HUDEP-2 (cell line): ENCODE results near the gene TPI1.
A peak's percentile ranks its signal among the peaks of the same experiment; 100 is the strongest.

Experiments used
- DNase-seq, 76 experiments: peaks; one replicate each; lab custom pipeline; 2025; ENCODE audit not compliant: unreplicated experiment in 76 of 76; lab: John Stamatoyannopoulos, UW

TPI1 gene

GRCh38 chr12:6867413-6868210, at the start of gene TPI1:
TSS of gene TPI1 (plus strand) at chr12:6867531. CDS start at chr12:6867567, 36 bp downstream.
- peak in 68 of 76 experiments; percentile 5 to 85 (median 66) for DNase-seq

GRCh38 chr12:6817662-6818157, 49.6 kb upstream of the TPI1 start:
- no peak for DNase-seq

DNA sequence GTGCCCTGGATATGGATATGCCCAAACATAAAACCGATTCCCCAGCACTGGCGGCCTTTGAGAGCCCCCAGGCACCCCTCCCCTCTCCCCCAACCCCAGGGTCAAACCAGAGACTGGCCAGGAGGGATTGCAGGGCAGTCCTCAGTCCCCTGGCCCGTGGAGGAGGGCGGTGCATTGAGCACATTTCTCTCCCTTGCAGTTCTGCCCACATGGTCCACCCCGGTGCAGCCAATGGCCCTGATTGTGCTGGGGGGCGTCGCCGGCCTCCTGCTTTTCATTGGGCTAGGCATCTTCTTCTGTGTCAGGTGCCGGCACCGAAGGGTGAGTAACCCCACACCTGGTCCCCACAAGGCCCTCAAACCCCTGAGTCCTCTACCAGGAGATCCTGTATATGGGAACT, 49.1 kb upstream of the TPI1 start:
- DNase-seq, result no peak

DNA sequence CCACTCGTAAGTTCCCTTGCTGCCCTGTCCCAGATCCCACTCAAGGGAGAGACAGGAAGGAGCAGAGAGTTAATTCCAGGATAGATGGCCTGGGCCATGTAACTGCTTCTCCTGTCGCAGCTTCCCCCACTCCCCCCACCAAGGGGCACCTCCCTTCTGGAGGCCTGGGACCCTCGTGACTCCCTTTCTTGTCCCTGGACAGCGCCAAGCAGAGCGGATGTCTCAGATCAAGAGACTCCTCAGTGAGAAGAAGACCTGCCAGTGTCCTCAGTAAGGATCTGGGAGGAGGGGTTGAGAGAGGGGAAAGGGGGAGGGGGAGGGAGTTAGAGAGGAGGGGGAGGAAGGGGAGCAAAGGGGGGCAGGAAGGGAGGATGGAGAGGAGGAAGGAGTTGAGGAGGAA, 48.7 kb upstream of the TPI1 start:
- DNase-seq, result no peak

DNA sequence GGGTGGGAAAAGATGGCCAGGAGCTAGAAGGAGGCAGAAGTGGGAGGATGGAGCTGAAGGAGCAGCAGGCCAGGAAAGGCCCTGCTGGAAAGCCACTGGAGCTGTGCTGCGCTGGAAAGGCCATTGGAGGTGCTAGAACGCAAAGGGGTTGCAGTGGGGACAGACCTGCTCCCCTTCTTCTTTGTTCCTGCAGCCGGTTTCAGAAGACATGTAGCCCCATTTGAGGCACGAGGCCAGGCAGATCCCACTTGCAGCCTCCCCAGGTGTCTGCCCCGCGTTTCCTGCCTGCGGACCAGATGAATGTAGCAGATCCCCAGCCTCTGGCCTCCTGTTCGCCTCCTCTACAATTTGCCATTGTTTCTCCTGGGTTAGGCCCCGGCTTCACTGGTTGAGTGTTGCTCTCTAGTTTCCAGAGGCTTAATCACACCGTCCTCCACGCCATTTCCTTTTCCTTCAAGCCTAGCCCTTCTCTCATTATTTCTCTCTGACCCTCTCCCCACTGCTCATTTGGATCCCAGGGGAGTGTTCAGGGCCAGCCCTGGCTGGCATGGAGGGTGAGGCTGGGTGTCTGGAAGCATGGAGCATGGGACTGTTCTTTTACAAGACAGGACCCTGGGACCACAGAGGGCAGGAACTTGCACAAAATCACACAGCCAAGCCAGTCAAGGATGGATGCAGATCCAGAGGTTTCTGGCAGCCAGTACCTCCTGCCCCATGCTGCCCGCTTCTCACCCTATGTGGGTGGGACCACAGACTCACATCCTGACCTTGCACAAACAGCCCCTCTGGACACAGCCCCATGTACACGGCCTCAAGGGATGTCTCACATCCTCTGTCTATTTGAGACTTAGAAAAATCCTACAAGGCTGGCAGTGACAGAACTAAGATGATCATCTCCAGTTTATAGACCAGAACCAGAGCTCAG, 48.0 kb upstream of the TPI1 start:
- DNase-seq, result no peak

- DNase-seq, result no peak
These were observed 47.2 kb upstream of the TPI1 start for GRCh38 chr12:6820166-6820565.

DNA sequence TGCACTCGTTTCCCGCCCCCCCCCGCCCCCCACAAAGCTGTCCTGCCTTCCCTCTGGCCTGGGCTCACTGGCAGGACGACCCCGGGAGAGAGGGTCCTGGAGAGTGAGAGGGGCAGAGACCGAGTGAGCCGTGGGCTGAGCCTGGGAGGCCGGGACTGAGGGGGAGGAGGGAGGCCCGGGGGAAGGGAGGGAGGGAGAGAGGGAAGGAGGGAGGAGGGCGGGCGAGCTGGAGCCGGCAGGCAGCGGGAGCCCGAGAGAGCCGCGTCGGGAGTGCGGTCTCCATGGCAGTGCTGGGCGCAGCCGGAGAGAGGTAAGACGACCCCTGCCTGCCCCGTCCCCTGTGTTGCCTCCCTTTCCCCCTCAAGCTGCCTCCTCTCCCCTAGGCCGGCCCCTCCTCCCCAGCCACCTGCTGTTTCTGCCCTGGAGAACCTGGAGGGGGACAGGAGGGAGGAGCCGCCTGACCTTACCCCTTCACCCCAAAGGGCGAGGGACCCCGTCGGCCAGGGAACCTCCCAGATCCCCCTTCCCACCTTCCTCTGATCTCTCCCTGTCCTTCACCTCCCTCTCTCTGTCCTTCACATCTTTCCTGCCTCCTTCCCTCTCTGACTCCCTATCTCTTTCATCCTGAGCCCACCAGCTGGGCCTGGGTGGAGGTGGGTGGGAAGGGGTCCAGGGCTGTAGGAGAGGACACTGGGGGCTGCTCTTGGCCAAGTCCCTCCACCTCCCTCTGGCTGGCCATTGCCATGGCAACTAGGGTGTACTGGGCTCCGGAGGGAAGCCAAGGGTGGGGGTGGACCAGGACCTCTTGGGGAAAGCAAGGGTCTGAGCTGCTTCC, 45.5 kb upstream of the TPI1 start, which contains the start of gene GPR162:
TSS of gene GPR162 (plus strand) at position 231 of the 835 bp plus-strand sequence. CDS start 2,078 bp downstream, outside the sequence.
- no peak for DNase-seq

GRCh38 chr12:6822426-6823135, 44.8 kb upstream of the TPI1 start:
- no peak for DNase-seq

GRCh38 chr12:6823182-6824084, 43.9 kb upstream of the TPI1 start:
- no peak for DNase-seq

- no peak for DNase-seq
These were observed 43.1 kb upstream of the TPI1 start for GRCh38 chr12:6824085-6824775.

GRCh38 chr12:6824901-6825381, 42.4 kb upstream of the TPI1 start:
- no peak for DNase-seq

GRCh38 chr12:6825398-6826124, 41.8 kb upstream of the TPI1 start:
- peak in 62 of 76 experiments; percentile 3 to 81 (median 48) for DNase-seq

DNA sequence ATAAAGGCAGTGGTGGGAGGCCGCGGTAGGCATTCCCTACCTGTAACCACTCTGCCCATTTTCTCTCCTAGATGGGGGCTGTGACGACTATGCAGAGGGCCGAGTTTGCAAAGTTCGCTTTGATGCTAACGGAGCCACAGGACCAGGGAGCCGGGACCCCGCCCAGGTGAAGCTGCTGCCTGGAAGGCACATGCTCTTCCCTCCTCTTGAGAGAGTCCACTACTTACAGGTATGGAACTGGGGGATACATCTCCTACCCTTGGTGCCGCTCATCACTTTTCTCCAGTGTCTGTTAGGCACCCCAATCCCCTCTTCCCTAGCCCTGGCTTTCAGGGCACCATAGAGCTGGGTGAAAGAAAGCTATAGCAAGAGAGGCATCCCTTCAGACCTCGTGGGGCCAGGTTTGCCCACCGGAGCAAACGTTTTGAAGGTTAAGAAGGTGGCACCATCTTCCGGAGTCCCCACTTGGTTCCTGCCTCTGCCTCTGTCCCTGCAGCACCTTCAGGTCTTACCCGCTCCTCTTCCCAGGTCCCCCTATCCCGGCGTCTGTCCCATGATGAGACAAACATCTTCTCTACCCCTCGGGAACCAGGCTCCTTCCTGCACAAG, 41.1 kb upstream of the TPI1 start:
- no peak for DNase-seq

DNA sequence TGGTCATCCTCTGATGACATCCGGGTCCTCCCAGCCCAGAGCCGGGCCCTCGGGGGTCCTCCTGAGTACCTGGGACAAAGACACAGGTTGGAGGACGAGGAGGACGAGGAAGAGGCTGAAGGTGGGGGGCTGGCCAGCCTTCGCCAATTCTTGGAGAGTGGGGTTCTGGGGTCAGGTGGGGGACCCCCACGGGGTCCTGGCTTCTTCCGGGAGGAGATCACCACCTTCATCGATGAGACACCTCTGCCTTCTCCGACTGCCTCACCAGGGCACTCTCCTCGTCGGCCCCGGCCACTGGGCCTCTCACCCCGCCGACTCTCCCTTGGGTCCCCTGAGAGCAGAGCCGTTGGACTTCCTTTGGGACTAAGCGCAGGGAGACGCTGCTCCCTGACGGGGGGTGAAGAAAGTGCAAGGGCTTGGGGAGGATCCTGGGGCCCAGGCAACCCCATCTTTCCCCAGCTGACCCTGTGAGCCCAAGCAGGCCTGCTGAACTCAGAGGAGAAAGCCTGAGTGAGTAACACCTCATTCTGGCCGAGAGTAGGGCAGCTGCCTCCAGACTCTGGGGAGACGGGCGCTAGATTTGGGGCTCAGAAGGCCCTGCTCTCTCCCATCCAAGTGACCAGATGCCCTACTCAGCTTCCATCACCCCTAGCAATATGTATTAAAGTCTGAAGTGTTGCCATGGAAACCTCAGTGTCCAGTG, 40.4 kb upstream of the TPI1 start:
- no peak for DNase-seq

DNA sequence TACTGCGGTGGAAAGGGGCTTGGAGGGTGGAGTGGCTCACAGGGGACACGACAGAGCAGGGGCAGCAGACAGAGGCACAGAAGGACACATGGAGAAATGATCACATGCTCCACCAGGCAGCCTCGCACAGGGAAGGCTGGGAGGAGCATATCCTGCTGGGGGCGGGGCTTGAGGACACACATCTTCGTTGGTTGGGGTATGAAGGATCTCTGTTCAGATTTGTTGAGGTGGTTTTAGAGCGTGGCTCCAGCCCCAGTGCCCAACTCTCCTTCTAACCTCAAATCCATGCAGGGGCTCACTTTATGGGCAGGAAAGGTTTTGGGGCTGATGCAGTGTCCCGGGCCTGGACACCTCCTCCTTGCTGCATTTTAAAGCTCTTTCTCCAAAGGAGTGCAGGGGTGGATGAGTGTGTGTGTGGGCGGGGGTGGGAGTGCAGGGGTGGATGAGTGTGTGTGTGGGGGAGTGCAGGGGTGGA, 39.9 kb upstream of the TPI1 start:
- peak in 37 of 76 experiments; percentile 8 to 56 (median 27) for DNase-seq
